Activated CD8-positive, alpha-beta memory T cell treated with anti-CD3 and anti-CD28 coated beads, Interleukin-2, amount 10 ng/mL, durations not matched to agents 7 days and 5 days (primary cell): ENCODE results near the gene HRAS. TPM values are rescaled to one million over a fixed set of nuclear protein-coding genes. Genes with fewer than 3 reads are reported as not detected.

Source experiments
- ATAC-seq: fragments of 150-1000 bp; cut with Tn5 transposase; one replicate; pipeline ENCODE4 v1.10.0; 2021; ENCODE audit warnings: moderate library complexity
- CTCF ChIA-PET: fragments of 350-600 bp; sonication (Branson Sonifier 250); formaldehyde crosslinking; loops from one replicate; lab custom pipeline; 2021; ENCODE audit warnings: antibody characterized with exemption; lab: Charles Lee
- DNase-seq: peaks from one replicate; pipeline ENCODE4 v3.0.0-alpha.2; 2020
- H3K27ac Mint-ChIP-seq: one replicate; pipeline ENCODE4 v1.8.0; 2021; ENCODE audit warnings: mild to moderate bottlenecking, mixed read lengths
- H3K27me3 Mint-ChIP-seq: one replicate; pipeline ENCODE4 v1.8.0; 2021; ENCODE audit warnings: mixed read lengths
- H3K36me3 Mint-ChIP-seq: one replicate; pipeline ENCODE4 v1.8.0; 2021; ENCODE audit warnings: mild to moderate bottlenecking, mixed read lengths
- H3K4me1 Mint-ChIP-seq: one replicate; pipeline ENCODE4 v1.8.0; 2021; ENCODE audit warnings: mixed read lengths
- H3K4me3 Mint-ChIP-seq: one replicate; pipeline ENCODE4 v1.8.0; 2021; ENCODE audit warnings: mild to moderate bottlenecking, moderate library complexity, mixed read lengths
- H3K9me3 Mint-ChIP-seq: one replicate; pipeline ENCODE4 v1.8.0; 2022; ENCODE audit warnings: low read depth, mixed read lengths
- total RNA-seq, 2 experiments: library from RNA; stranded (reverse); gene quantifications; one replicate each; pipeline ENCODE4 v1.2.3, GENCODE V29; 2021

HRAS gene
- total RNA-seq, 2 experiments from 2014 or later: 50.7 to 53.8 TPM

DNA sequence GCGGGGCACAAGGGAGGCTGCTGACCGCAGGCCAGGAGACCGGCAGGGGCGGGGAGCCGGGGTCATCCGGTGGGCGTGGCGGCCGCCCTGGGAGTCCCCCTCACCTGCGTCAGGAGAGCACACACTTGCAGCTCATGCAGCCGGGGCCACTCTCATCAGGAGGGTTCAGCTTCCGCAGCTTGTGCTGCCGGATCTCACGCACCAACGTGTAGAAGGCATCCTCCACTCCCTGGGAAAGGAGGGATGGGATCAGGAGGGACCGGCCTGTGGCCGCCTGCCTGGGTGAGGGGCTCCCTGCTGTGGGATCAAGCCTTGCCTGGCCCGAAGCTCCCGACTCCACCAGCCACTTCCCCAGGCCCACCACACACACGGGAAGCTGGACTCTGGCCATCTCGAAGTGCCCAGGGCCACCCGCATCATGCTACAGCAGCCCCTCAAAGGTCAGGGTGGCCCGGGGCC is 2.8 kb downstream of the HRAS start:
- Mint-ChIP-seq H3K9me3 (no peaks in the 10 kb centered on the region), H3K27ac (no peak overlapping the region), H3K36me3 (peaks cover 4% of the 10 kb centered on the region), H3K4me3 (no peak overlapping the region), H3K4me1 (peaks cover 13% of the 10 kb centered on the region), H3K27me3 (no peaks in the 10 kb centered on the region)
- CTCF ChIA-PET: interaction anchor here (3.6 to 4.4 kb wide), 2 partner anchors 11 to 14 kb away, joined by 13 to 26 read pairs; no protein-coding TSS in a partner anchor
- no peak for DNase-seq
- ATAC-seq: no peak

DNA sequence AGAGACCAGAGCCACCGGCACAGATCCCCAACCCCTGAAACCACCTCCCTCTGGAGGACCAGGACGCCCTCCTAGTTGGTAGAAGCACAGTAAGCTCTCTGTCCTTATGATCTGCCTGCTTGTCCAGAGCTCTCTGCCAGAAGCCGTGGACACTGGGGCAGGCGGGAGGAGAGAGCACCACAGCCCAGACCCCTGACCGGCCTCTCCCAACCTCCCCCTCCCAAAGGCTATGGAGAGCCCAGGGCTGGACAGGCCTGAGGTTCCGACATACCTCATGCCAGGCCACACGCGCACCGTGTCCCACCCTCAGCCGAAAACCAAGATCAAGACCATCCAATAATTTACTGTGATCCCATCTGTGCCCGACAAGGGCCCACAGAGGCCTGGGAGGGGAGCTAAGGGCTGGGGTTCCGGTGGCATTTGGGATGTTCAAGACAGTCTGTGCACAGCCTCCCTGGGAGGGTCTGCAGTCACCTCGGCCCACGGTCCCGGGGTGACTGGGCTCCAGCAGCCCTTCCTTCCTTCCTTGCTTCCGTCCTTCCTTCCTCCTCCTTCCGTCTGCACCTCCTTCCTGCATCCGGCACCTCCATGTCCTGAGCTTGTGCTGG is 3.4 kb downstream of the HRAS start:
- CTCF ChIA-PET: interaction anchor here (3.6 to 4.4 kb wide), 2 partner anchors 10 to 13 kb away, joined by 13 to 26 read pairs; no protein-coding TSS in a partner anchor
- no peak overlapping the region for H3K4me3 Mint-ChIP-seq
- no peaks in the 10 kb centered on the region for H3K27me3 Mint-ChIP-seq
- ATAC-seq (no peak), DNase-seq (no peak)
- no peak overlapping the region for H3K27ac Mint-ChIP-seq
- H3K4me1 Mint-ChIP-seq: peaks cover 8% of the 10 kb centered on the region
- H3K36me3 Mint-ChIP-seq: peaks cover 4% of the 10 kb centered on the region
- no peaks in the 10 kb centered on the region for H3K9me3 Mint-ChIP-seq

GRCh38 chr11:530960-531831 is 4.2 kb downstream of the HRAS start:
- no peaks in the 10 kb centered on the region for H3K27me3 Mint-ChIP-seq
- no peak for DNase-seq
- no peak overlapping the region for H3K27ac Mint-ChIP-seq
- no peaks in the 10 kb centered on the region for H3K9me3 Mint-ChIP-seq
- H3K36me3 Mint-ChIP-seq: peaks cover 4% of the 10 kb centered on the region
- no peak for ATAC-seq
- peaks cover 4% of the 10 kb centered on the region for H3K4me1 Mint-ChIP-seq
- H3K4me3 Mint-ChIP-seq: no peak overlapping the region
- CTCF ChIA-PET: interaction anchor here (3.6 to 4.4 kb wide), 2 partner anchors 9 to 13 kb away, joined by 13 to 26 read pairs; no protein-coding TSS in a partner anchor

DNA sequence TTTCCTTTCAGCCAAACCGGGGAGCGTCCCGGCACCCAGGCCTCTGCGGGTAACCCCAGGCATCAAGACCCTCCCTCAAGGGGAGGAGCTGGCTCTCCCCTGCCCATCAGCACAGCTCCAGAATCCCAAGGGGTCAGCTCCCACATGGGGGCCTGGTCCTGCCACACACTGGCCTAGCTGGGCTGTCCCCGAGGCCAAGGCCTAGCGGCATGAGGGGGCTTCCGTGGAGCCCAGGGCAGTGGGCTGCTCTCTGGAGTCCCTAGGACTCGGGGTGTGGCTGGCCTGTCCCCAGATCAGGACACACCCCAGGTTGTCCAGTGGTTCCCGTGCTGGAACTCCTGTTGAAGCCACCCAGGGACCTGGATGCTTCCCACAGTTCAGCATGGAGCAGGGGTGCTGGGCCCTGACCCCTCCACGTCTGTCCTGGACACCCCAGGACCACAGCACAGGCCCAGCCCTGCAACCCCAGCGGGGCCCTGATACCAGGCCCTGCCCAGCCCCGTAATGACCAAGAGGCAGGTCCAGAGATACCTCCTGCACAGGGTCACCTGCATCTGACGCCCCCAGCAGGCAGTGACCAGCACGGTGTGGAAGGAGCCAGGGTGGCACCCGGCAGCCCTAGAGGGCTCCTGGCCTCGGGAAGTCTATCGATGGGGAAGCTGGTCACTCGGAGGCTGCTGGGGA is 5.5 kb downstream of the HRAS start:
- Mint-ChIP-seq H3K9me3 (no peaks in the 10 kb centered on the region), H3K36me3 (peaks cover 4% of the 10 kb centered on the region), H3K4me1 (peaks cover 2% of the 10 kb centered on the region), H3K4me3 (no peak overlapping the region), H3K27ac (no peak overlapping the region), H3K27me3 (no peaks in the 10 kb centered on the region)
- DNase-seq (no peak), ATAC-seq (no peak)
- CTCF ChIA-PET: interaction anchor here (1.0 kb wide), 1 partner anchor 11 kb away, joined by 4 read pairs; no protein-coding TSS in a partner anchor

- peaks cover 4% of the 10 kb centered on the region for H3K36me3 Mint-ChIP-seq
- CTCF ChIA-PET: interaction anchor here (1.0 kb wide), 1 partner anchor 11 kb away, joined by 4 read pairs; no protein-coding TSS in a partner anchor
- no peaks in the 10 kb centered on the region for H3K9me3 Mint-ChIP-seq
- no peak for ATAC-seq
- H3K4me1 Mint-ChIP-seq: peaks cover 2% of the 10 kb centered on the region
- H3K4me3 Mint-ChIP-seq: no peak overlapping the region
- H3K27me3 Mint-ChIP-seq: no peaks in the 10 kb centered on the region
- H3K27ac Mint-ChIP-seq: no peak overlapping the region
- DNase-seq: no peak
These were observed 6.3 kb downstream of the HRAS start for GRCh38 chr11:528815-529727.

GRCh38 chr11:528166-528814 is 7.1 kb downstream of the HRAS start:
- H3K27ac Mint-ChIP-seq: no peak overlapping the region
- CTCF ChIA-PET: no interaction called here
- no peak for ATAC-seq
- no peak overlapping the region for H3K4me3 Mint-ChIP-seq
- DNase-seq: no peak
- no peaks in the 10 kb centered on the region for H3K4me1 Mint-ChIP-seq
- no peaks in the 10 kb centered on the region for H3K27me3 Mint-ChIP-seq
- no peaks in the 10 kb centered on the region for H3K9me3 Mint-ChIP-seq
- H3K36me3 Mint-ChIP-seq: peaks cover 3% of the 10 kb centered on the region

DNA sequence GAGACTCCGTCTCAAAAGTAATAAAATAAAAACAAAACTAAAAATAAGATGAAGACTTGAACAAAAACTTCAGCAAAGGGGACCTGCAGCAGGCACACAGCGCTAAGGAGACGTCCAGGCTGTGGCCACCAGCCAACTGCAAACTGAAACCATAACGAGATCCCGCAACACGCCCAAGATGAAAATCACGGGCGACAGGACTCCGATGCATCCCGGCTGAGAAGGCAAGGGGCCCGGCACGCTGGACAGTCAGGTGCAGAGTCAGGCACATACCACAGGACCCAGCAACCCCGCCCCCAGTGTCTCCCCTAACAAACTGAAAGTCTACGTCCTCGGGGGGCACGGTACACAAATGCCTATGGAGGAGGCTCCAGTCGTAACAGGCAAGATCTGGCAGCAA is 9.2 kb downstream of the HRAS start:
- no peak overlapping the region for H3K4me3 Mint-ChIP-seq
- no peaks in the 10 kb centered on the region for H3K36me3 Mint-ChIP-seq
- H3K27ac Mint-ChIP-seq: no peak overlapping the region
- no peaks in the 10 kb centered on the region for H3K27me3 Mint-ChIP-seq
- H3K4me1 Mint-ChIP-seq: no peaks in the 10 kb centered on the region
- ATAC-seq (no peak), DNase-seq (no peak)
- H3K9me3 Mint-ChIP-seq: no peaks in the 10 kb centered on the region
- CTCF ChIA-PET: no interaction called here

- Mint-ChIP-seq H3K36me3 (peaks cover 3% of the 10 kb centered on the region), H3K4me3 (no peak overlapping the region), H3K27ac (no peak overlapping the region), H3K27me3 (no peaks in the 10 kb centered on the region), H3K9me3 (peaks cover 3% of the 10 kb centered on the region), H3K4me1 (peaks cover 6% of the 10 kb centered on the region)
- no peak for DNase-seq
- CTCF ChIA-PET: interaction anchor here (1.2 to 2.1 kb wide), 3 partner anchors 12 to 34 kb away, joined by 3 to 13 read pairs (median 6); no protein-coding TSS in a partner anchor
- no peak for ATAC-seq
These were observed 14.1 kb downstream of the HRAS start for GRCh38 chr11:521177-521688.

- Mint-ChIP-seq H3K9me3 (peaks cover 6% of the 10 kb centered on the region), H3K36me3 (peaks cover 7% of the 10 kb centered on the region), H3K4me1 (peaks cover 6% of the 10 kb centered on the region), H3K27me3 (no peaks in the 10 kb centered on the region), H3K4me3 (no peak overlapping the region), H3K27ac (no peak overlapping the region)
- CTCF ChIA-PET: interaction anchor here (1.1 to 2.8 kb wide), 5 partner anchors 13 to 181 kb away, joined by 3 to 27 read pairs (median 6); partner anchors contain the start of gene HRAS
- DNase-seq (no peak), ATAC-seq (no peak)
These were observed 14.8 kb downstream of the HRAS start for GRCh38 chr11:520428-521176.

- Mint-ChIP-seq H3K27me3 (no peaks in the 10 kb centered on the region), H3K4me1 (peaks cover 6% of the 10 kb centered on the region)
- DNase-seq: peak; percentile 90
These were observed 16.7 kb downstream of the HRAS start for GRCh38 chr11:518463-519202.

More at GRCh38 chr11:518463-519202, 16.7 kb downstream of the HRAS start:
- CTCF ChIA-PET: interaction anchor here (0.5 to 3.7 kb wide), 43 partner anchors 8 to 312 kb away, joined by 3 to 48 read pairs (median 4); partner anchors contain the start of genes HRAS, IFITM2, PHRF1 and PTDSS2
- Mint-ChIP-seq H3K4me3 (peak overlapping the region; percentile 58), H3K27ac (peak overlapping the region; percentile 64), H3K36me3 (peaks cover 7% of the 10 kb centered on the region), H3K9me3 (peaks cover 6% of the 10 kb centered on the region)
- ATAC-seq: peak; percentile 97
